Caco-2 (cell line): ENCODE measurements around the gene GSE1. TPM values are rescaled to one million over a fixed set of nuclear protein-coding genes. Genes with fewer than 3 reads are reported as not detected.

Source experiments
- BruUV-seq: library from RNA; stranded (reverse); fragments of 400-500 nt; replicated peaks from 2 replicates; lab custom pipeline; 2021; lab: Mats Ljungman, UMichigan
- CTCF ChIA-PET: fragments of 300-600 bp; sonication (Branson Sonifier 250); formaldehyde crosslinking; loops from one replicate; lab custom pipeline; 2022; ENCODE audit warnings: antibody characterized with exemption; lab: Charles Lee
- POLR2A ChIA-PET: fragments of 300-600 bp; sonication (Branson Sonifier 250); formaldehyde crosslinking; loops from one replicate; lab custom pipeline; 2022; ENCODE audit warnings: antibody characterized with exemption; lab: Charles Lee
- DNase-seq, 2 experiments: peaks; one replicate each; pipeline versions ENCODE4 v3.0.0 to v3.0.0-alpha.2; 2020 to 2022
- H3K27me3 ChIP-seq: replicated peaks from 2 replicates; pipeline ENCODE4 v1.6.0; 2011; ENCODE audit warnings: low read length; ENCODE audit not compliant: control insufficient read depth, insufficient read depth
- H3K36me3 ChIP-seq: 2 replicates; pipeline ENCODE4 v1.5.1; 2011; ENCODE audit warnings: low read length; ENCODE audit not compliant: control insufficient read depth, insufficient read depth
- H3K4me1 ChIP-seq: fragments of 250-450 bp; sonication (Bioruptor Pico); 2 replicates; pipeline ENCODE4 v1.5.1; 2020; ENCODE audit warnings: mild to moderate bottlenecking
- H3K4me3 ChIP-seq: 2 replicates; pipeline ENCODE4 v1.5.1; 2011; ENCODE audit warnings: low read depth, mild to moderate bottlenecking, control low read depth, low read length
- H3K9me3 ChIP-seq: fragments of 250-450 bp; sonication (Bioruptor Pico); 2 replicates; pipeline ENCODE4 v1.5.1; 2020; ENCODE audit warnings: mild to moderate bottlenecking, moderate library complexity
- H3K27ac Mint-ChIP-seq: one replicate; pipeline ENCODE4 v1.8.0; 2022; ENCODE audit warnings: mixed read lengths; ENCODE audit not compliant: unreplicated experiment
- H3K27me3 Mint-ChIP-seq: one replicate; pipeline ENCODE4 v1.8.0; 2022; ENCODE audit warnings: mixed read lengths; ENCODE audit not compliant: insufficient read depth, unreplicated experiment
- H3K36me3 Mint-ChIP-seq: one replicate; pipeline ENCODE4 v1.8.0; 2022; ENCODE audit warnings: mild to moderate bottlenecking, mixed read lengths; ENCODE audit not compliant: insufficient read depth, unreplicated experiment
- H3K4me1 Mint-ChIP-seq: one replicate; pipeline ENCODE4 v1.8.0; 2022; ENCODE audit warnings: low read depth, mixed read lengths; ENCODE audit not compliant: unreplicated experiment
- H3K4me3 Mint-ChIP-seq: one replicate; pipeline ENCODE4 v1.8.0; 2022; ENCODE audit warnings: mild to moderate bottlenecking, moderate library complexity, mixed read lengths; ENCODE audit not compliant: unreplicated experiment
- H3K9me3 Mint-ChIP-seq: one replicate; pipeline ENCODE4 v1.8.0; 2022; ENCODE audit warnings: mixed read lengths; ENCODE audit not compliant: unreplicated experiment
- CTCF ChIP-seq, 2 experiments: fragments of 200-600 bp in 1 of 2; IDR thresholded peaks; 1 replicate in 1 of 2; 2 replicates in 1 of 2; pipeline versions ENCODE4 v1.5.1 to v1.8.0; 2011 to 2022; ENCODE audit warnings: antibody characterized with exemption in 1 of 2, control low read depth in 1 of 2, inconsistent platforms in 1 of 2, low read depth in 1 of 2, low read length in 1 of 2, mild to moderate bottlenecking in 1 of 2, moderate library complexity in 1 of 2; ENCODE audit not compliant: insufficient read depth in 1 of 2, severe bottlenecking in 1 of 2, unreplicated experiment in 1 of 2
- intact Hi-C: fragments of 100-400 bp; cut with micrococcal nuclease; formaldehyde crosslinking; loops from one replicate; pipeline ENCODE4 v1.10.0; 2022; ENCODE audit not compliant: unreplicated experiment
- total RNA-seq: library from RNA; stranded (reverse); gene quantifications from 2 replicates; pipeline ENCODE4 v1.2.3, GENCODE V29; 2022

The GSE1 gene
- total RNA-seq, 1 experiment from 2014 or later = 142 TPM

GRCh38 chr16:85712801-85713200 lies 99.7 kb downstream of the GSE1 start:
- Histone ChIP-seq H3K36me3 (no peaks in the 10 kb centered on the region), H3K4me3 (no peak overlapping the region), H3K9me3 (no peaks in the 10 kb centered on the region), H3K4me1 (no peaks in the 10 kb centered on the region), H3K27me3 (no peaks in the 10 kb centered on the region)
- no peak overlapping the region for H3K4me3 Mint-ChIP-seq
- no peak for TF ChIP-seq CTCF (IDR thresholded peaks at IDR 0.05; ENCODE audit: insufficient read depth in 1 of 2, low read depth in 1 of 2, low read length in 1 of 2, severe bottlenecking in 1 of 2, unreplicated experiment in 1 of 2)
- H3K9me3 Mint-ChIP-seq = no peaks in the 10 kb centered on the region
- intact Hi-C loops = no loop called here
- H3K27me3 Mint-ChIP-seq = no peaks in the 10 kb centered on the region
- DNase-seq = no peak
- H3K36me3 Mint-ChIP-seq = no peaks in the 10 kb centered on the region
- ChIA-PET POLR2A (no interaction called here), CTCF (no interaction called here)
- H3K27ac Mint-ChIP-seq = no peak overlapping the region
- no peaks in the 10 kb centered on the region for H3K4me1 Mint-ChIP-seq
- no TSS peak for BruUV-seq

- no peaks in the 10 kb centered on the region for H3K36me3 ChIP-seq
- POLR2A ChIA-PET = no interaction called here
- H3K27ac Mint-ChIP-seq = no peak overlapping the region
- H3K4me3 Mint-ChIP-seq = no peak overlapping the region
- no peak for TF ChIP-seq CTCF (IDR thresholded peaks at IDR 0.05; ENCODE audit: insufficient read depth in 1 of 2, low read depth in 1 of 2, low read length in 1 of 2, severe bottlenecking in 1 of 2, unreplicated experiment in 1 of 2)
- intact Hi-C loops = no loop called here
- H3K36me3 Mint-ChIP-seq = no peaks in the 10 kb centered on the region
- H3K9me3 ChIP-seq = no peaks in the 10 kb centered on the region
- no peak for DNase-seq
- no peaks in the 10 kb centered on the region for H3K4me1 Mint-ChIP-seq
- no peaks in the 10 kb centered on the region for H3K27me3 ChIP-seq
- H3K9me3 Mint-ChIP-seq = no peaks in the 10 kb centered on the region
- no peaks in the 10 kb centered on the region for H3K4me1 ChIP-seq
- CTCF ChIA-PET = interaction anchor here (0.7 to 1.9 kb wide), 3 partner anchors 16 to 40 kb away, joined by 5 to 8 read pairs (median 7); no protein-coding TSS in a partner anchor
- no peak overlapping the region for H3K4me3 ChIP-seq
- no TSS peak for BruUV-seq
- H3K27me3 Mint-ChIP-seq = no peaks in the 10 kb centered on the region
Measured at GRCh38 chr16:85715169-85716021, 102.3 kb downstream of the GSE1 start.

GRCh38 chr16:85716022-85716679 lies 103.0 kb downstream of the GSE1 start:
- H3K27me3 Mint-ChIP-seq = no peaks in the 10 kb centered on the region
- CTCF ChIA-PET = interaction anchor here (1.5 to 1.9 kb wide), 2 partner anchors 26 to 40 kb away, joined by 7 to 8 read pairs; no protein-coding TSS in a partner anchor
- H3K27me3 ChIP-seq = no peaks in the 10 kb centered on the region
- no peaks in the 10 kb centered on the region for H3K9me3 ChIP-seq
- no peak overlapping the region for H3K4me3 Mint-ChIP-seq
- no peak for TF ChIP-seq CTCF (IDR thresholded peaks at IDR 0.05; ENCODE audit: insufficient read depth in 1 of 2, low read depth in 1 of 2, low read length in 1 of 2, severe bottlenecking in 1 of 2, unreplicated experiment in 1 of 2)
- BruUV-seq = no TSS peak
- no peak for DNase-seq
- no peaks in the 10 kb centered on the region for H3K36me3 Mint-ChIP-seq
- intact Hi-C loops = no loop called here
- POLR2A ChIA-PET = no interaction called here
- no peak overlapping the region for H3K27ac Mint-ChIP-seq
- H3K4me1 Mint-ChIP-seq = no peaks in the 10 kb centered on the region
- no peaks in the 10 kb centered on the region for H3K9me3 Mint-ChIP-seq
- H3K4me1 ChIP-seq = no peaks in the 10 kb centered on the region
- H3K36me3 ChIP-seq = no peaks in the 10 kb centered on the region
- no peak overlapping the region for H3K4me3 ChIP-seq
